OCI-LY1 (cell line): ENCODE measurements around the gene STK25.
"Not testable (repeated sequence)": the region's sequence is repeated elsewhere in the genome, so short reads cannot be mapped to it uniquely, and the experiment has no call there.

Source experiments
- H2AFZ ChIP-seq: fragments of 200-600 bp; sonication (generic), shearing (Covaris generic); 2 replicates; pipeline ENCODE4 v1.6.0; 2014; ENCODE audit warnings: antibody characterized with exemption, mild to moderate bottlenecking, low read length
- H3F3A ChIP-seq: fragments of 200-600 bp; sonication (generic), shearing (Covaris generic); 2 replicates; pipeline ENCODE4 v1.6.0; 2014; ENCODE audit warnings: mild to moderate bottlenecking, antibody characterized with exemption, low read length, moderate library complexity; ENCODE audit not compliant: insufficient read depth
- H3K27ac ChIP-seq: fragments of 200-600 bp; sonication (generic); 2 replicates; pipeline ENCODE4 v1.5.1; 2014; ENCODE audit warnings: low read length, mixed run types, mild to moderate bottlenecking, low read depth; ENCODE audit not compliant: poor library complexity, severe bottlenecking
- H3K27me3 ChIP-seq: fragments of 200-600 bp; sonication (generic); 2 replicates; pipeline ENCODE4 v1.6.0; 2014; ENCODE audit warnings: antibody characterized with exemption, mild to moderate bottlenecking, low read length, moderate library complexity; ENCODE audit not compliant: insufficient read depth
- H3K36me3 ChIP-seq: fragments of 200-600 bp; sonication (generic); 2 replicates; pipeline ENCODE4 v1.6.1; 2014; ENCODE audit warnings: mild to moderate bottlenecking, antibody characterized with exemption, low read length, moderate library complexity, mixed read lengths; ENCODE audit not compliant: insufficient read depth
- H3K4me1 ChIP-seq: fragments of 200-600 bp; sonication (generic); 2 replicates; pipeline ENCODE4 v1.5.1; 2014; ENCODE audit warnings: mild to moderate bottlenecking, low read length, moderate library complexity; ENCODE audit not compliant: insufficient read depth, severe bottlenecking
- H3K4me2 ChIP-seq: fragments of 200-600 bp; sonication (generic), shearing (Covaris generic); 2 replicates; pipeline ENCODE4 v1.6.1; 2014; ENCODE audit warnings: low read length
- H3K4me3 ChIP-seq: fragments of 200-600 bp; sonication (generic); 2 replicates; pipeline ENCODE4 v1.5.1; 2014; ENCODE audit warnings: low read length, low read depth, mild to moderate bottlenecking, mixed read lengths; ENCODE audit not compliant: poor library complexity, severe bottlenecking
- H3K79me2 ChIP-seq: fragments of 200-600 bp; shearing (Covaris generic); 2 replicates; pipeline ENCODE4 v1.6.1; 2016; ENCODE audit warnings: mixed run types, low read length, mixed read lengths; ENCODE audit not compliant: insufficient read depth
- H3K9ac ChIP-seq: fragments of 200-600 bp; sonication (generic), shearing (Covaris generic); 2 replicates; pipeline ENCODE4 v1.6.1; 2014; ENCODE audit warnings: mild to moderate bottlenecking, low read length, mixed read lengths
- H3K9me2 ChIP-seq: fragments of 200-600 bp; sonication (generic), shearing (Covaris generic); 2 replicates; pipeline ENCODE4 v1.6.1; 2014; ENCODE audit warnings: low read depth, mild to moderate bottlenecking, low read length, mixed read lengths
- H3K9me3 ChIP-seq: fragments of 200-600 bp; shearing (Covaris generic); 2 replicates; pipeline ENCODE4 v1.6.1; 2014; ENCODE audit warnings: low read length, mixed read lengths
- H4K20me1 ChIP-seq: fragments of 200-600 bp; sonication (generic), shearing (Covaris generic); 2 replicates; pipeline ENCODE4 v1.6.0; 2016; ENCODE audit warnings: mild to moderate bottlenecking, low read length; ENCODE audit not compliant: insufficient read depth
- CTCF ChIP-seq: fragments of 200-600 bp; sonication (generic), shearing (Covaris generic); IDR thresholded peaks from 2 replicates; pipeline ENCODE4 v1.5.1; 2017; ENCODE audit warnings: mild to moderate bottlenecking, antibody characterized with exemption, low read length, moderate library complexity, mixed read lengths
- EZH2 ChIP-seq: fragments of 200-600 bp; sonication (generic), shearing (Covaris generic); IDR thresholded peaks from 2 replicates; pipeline ENCODE4 v1.8.0; 2017; ENCODE audit warnings: borderline replicate concordance, mixed run types, mild to moderate bottlenecking, antibody characterized with exemption, low read length, moderate library complexity, mixed read lengths

STK25 gene

GRCh38 chr2:241451840-241452506 lies 56.4 kb downstream of the STK25 start:
- H3F3A ChIP-seq: no peaks in the 10 kb centered on the region
- no peak overlapping the region for H3K4me2 ChIP-seq
- no peaks in the 10 kb centered on the region for H3K79me2 ChIP-seq
- no peaks in the 10 kb centered on the region for H3K9me3 ChIP-seq
- no peaks in the 10 kb centered on the region for H3K4me1 ChIP-seq
- H3K4me3 ChIP-seq: no peak overlapping the region
- H3K27me3 ChIP-seq: no peaks in the 10 kb centered on the region
- no peak overlapping the region for H3K9ac ChIP-seq
- no peak for TF ChIP-seq EZH2
- no peak for TF ChIP-seq CTCF
- no peak overlapping the region for H3K27ac ChIP-seq
- H4K20me1 ChIP-seq: no peaks in the 10 kb centered on the region
- no peak overlapping the region for H2AFZ ChIP-seq
- H3K36me3 ChIP-seq: no peaks in the 10 kb centered on the region
- no peaks in the 10 kb centered on the region for H3K9me2 ChIP-seq

- H3F3A ChIP-seq, H3K9ac ChIP-seq, H4K20me1 ChIP-seq, H3K4me2 ChIP-seq, H3K9me3 ChIP-seq, H3K9me2 ChIP-seq, H3K4me1 ChIP-seq, H3K27me3 ChIP-seq, H3K36me3 ChIP-seq, H3K27ac ChIP-seq, H3K79me2 ChIP-seq, H2AFZ ChIP-seq, H3K4me3 ChIP-seq: not testable (repeated sequence)
Observed at GRCh38 chr2:241450092-241450491, 58.3 kb downstream of the STK25 start.

GRCh38 chr2:241445426-241445825 lies 63.0 kb downstream of the STK25 start:
- Histone ChIP-seq H3K36me3 (no peaks in the 10 kb centered on the region), H3K9me3 (no peaks in the 10 kb centered on the region), H3F3A (no peaks in the 10 kb centered on the region), H3K9me2 (no peaks in the 10 kb centered on the region), H2AFZ (no peak overlapping the region), H3K4me2 (no peak overlapping the region), H3K79me2 (no peaks in the 10 kb centered on the region), H3K27ac (no peak overlapping the region), H3K9ac (no peak overlapping the region), H3K4me3 (no peak overlapping the region), H3K4me1 (peaks cover 5% of the 10 kb centered on the region), H3K27me3 (no peaks in the 10 kb centered on the region; the same call in 1 of the 2 replicates), H4K20me1 (no peaks in the 10 kb centered on the region)
- TF ChIP-seq EZH2 (no peak), CTCF (no peak)
